Naive thymus-derived CD4-positive, alpha-beta T cell (primary cell): ENCODE measurements around the gene PCNX1. TPM values are rescaled to one million over a fixed set of nuclear protein-coding genes. Genes with fewer than 3 reads are reported as not detected.
"Not testable (repeated sequence)": the region's sequence is repeated elsewhere in the genome, so short reads cannot be mapped to it uniquely, and the experiment has no call there.

ENCODE experiments used
- ATAC-seq: fragments of 150-1000 bp; cut with Tn5 transposase; 2 replicates; pipeline ENCODE4 v1.10.0; 2021; ENCODE audit warnings: mild to moderate bottlenecking, moderate library complexity
- CTCF ChIA-PET: fragments of 350-600 bp; sonication (Branson Sonifier 250); formaldehyde crosslinking; loops from one replicate; lab custom pipeline; 2021; ENCODE audit warnings: antibody characterized with exemption; lab: Charles Lee
- POLR2A ChIA-PET: fragments of 350-600 bp; sonication (Branson Sonifier 250); formaldehyde crosslinking; loops from one replicate; lab custom pipeline; 2021; ENCODE audit warnings: antibody characterized with exemption, inconsistent platforms; lab: Charles Lee
- DNase-seq, 9 donors: peaks; one replicate each; pipeline versions ENCODE4 v3.0.0 to v3.0.0-alpha.2; 2020 to 2022; ENCODE audit warnings: mixed read lengths in 1 of 9
- H3K27ac ChIP-seq: one replicate; pipeline ENCODE4 v1.7.0; 2013; ENCODE audit warnings: mild to moderate bottlenecking, low read depth, low read length, moderate library complexity
- H3K27me3 ChIP-seq, 2 donors: one replicate each; pipeline ENCODE4 v1.7.0; 2013; ENCODE audit warnings: low read length in 2 of 2, mild to moderate bottlenecking in 2 of 2, moderate library complexity in 2 of 2; ENCODE audit not compliant: control insufficient read depth in 2 of 2, insufficient read depth in 2 of 2
- H3K36me3 ChIP-seq, 3 experiments: 1 replicate in 2 of 3; 2 replicates in 1 of 3; pipeline ENCODE4 v1.7.0; 2013; ENCODE audit warnings: low read length in 3 of 3, mild to moderate bottlenecking in 3 of 3, moderate library complexity in 1 of 3; ENCODE audit not compliant: insufficient read depth in 3 of 3, control insufficient read depth in 2 of 3
- H3K4me1 ChIP-seq, 2 donors: one replicate each; pipeline ENCODE4 v1.7.0; 2013; ENCODE audit warnings: low read length in 2 of 2, mild to moderate bottlenecking in 2 of 2, moderate library complexity in 1 of 2; ENCODE audit not compliant: control insufficient read depth in 2 of 2, insufficient read depth in 2 of 2
- H3K4me3 ChIP-seq: 2 replicates; pipeline ENCODE4 v1.7.0; 2013; ENCODE audit warnings: mild to moderate bottlenecking, low read length
- H3K9me3 ChIP-seq, 3 experiments: 1 replicate in 2 of 3; 2 replicates in 1 of 3; pipeline ENCODE4 v1.7.0; 2013; ENCODE audit warnings: low read length in 3 of 3; ENCODE audit not compliant: control insufficient read depth in 2 of 3
- H3K27ac Mint-ChIP-seq, 9 donors: one replicate each; pipeline ENCODE4 v1.8.0; 2020 to 2022; ENCODE audit warnings: mixed read lengths in 9 of 9, mild to moderate bottlenecking in 8 of 9, moderate library complexity in 5 of 9, inconsistent platforms in 2 of 9
- H3K27me3 Mint-ChIP-seq, 5 donors: one replicate each; pipeline ENCODE4 v1.8.0; 2021 to 2022; ENCODE audit warnings: mixed read lengths in 5 of 5, mild to moderate bottlenecking in 1 of 5
- H3K36me3 Mint-ChIP-seq, 5 donors: one replicate each; pipeline ENCODE4 v1.8.0; 2020 to 2022; ENCODE audit warnings: mixed read lengths in 5 of 5, mild to moderate bottlenecking in 3 of 5, inconsistent platforms in 1 of 5
- H3K4me1 Mint-ChIP-seq, 7 donors: one replicate each; pipeline ENCODE4 v1.8.0; 2020 to 2022; ENCODE audit warnings: mixed read lengths in 7 of 7, mild to moderate bottlenecking in 3 of 7, inconsistent platforms in 1 of 7
- H3K4me3 Mint-ChIP-seq, 10 donors: one replicate each; pipeline ENCODE4 v1.8.0; 2020 to 2022; ENCODE audit warnings: mild to moderate bottlenecking in 10 of 10, mixed read lengths in 10 of 10, moderate library complexity in 6 of 10, inconsistent platforms in 2 of 10
- H3K9me3 Mint-ChIP-seq, 11 donors: one replicate each; pipeline ENCODE4 v1.8.0; 2020 to 2022; ENCODE audit warnings: mixed read lengths in 11 of 11, mild to moderate bottlenecking in 4 of 11, inconsistent platforms in 1 of 11, moderate library complexity in 1 of 11
- intact Hi-C, 2 donors: fragments of 100-400 bp; cut with micrococcal nuclease; formaldehyde crosslinking; loops; one replicate each; pipeline ENCODE4 v1.15.1; 2023
- polyA plus RNA-seq, 2 donors: library from polyadenylated mRNA; unstranded; fragments of 300-500 nt; fragmentation: Illumina TruSeq; gene quantifications; one replicate each; pipeline ENCODE4 v1.2.3, GENCODE V29; 2021
- total RNA-seq, 6 experiments: library from RNA in 5 of 6; stranded (reverse) in 5 of 6; gene quantifications; 1 replicate in 5 of 6; 2 replicates in 1 of 6; pipeline ENCODE4 v1.2.3 and lab custom pipeline; 2021 to 2026

Gene PCNX1
- total and polyA plus RNA-seq, 7 experiments from 2014 or later, result 11.2 to 114 (median 111) TPM

GRCh38 chr14:70871863-70872677 lies 35.2 kb upstream of the PCNX1 start:
- peak overlapping the region; percentile 61 for H3K4me3 ChIP-seq
- Mint-ChIP-seq H3K4me3 (peak overlapping the region; percentile 68 to 86 (median 82)), H3K9me3 (peaks cover 0 to 28% (median 12%) of the 10 kb centered on the region in 11 donors), H3K4me1 (peaks cover 6 to 25% (median 15%) of the 10 kb centered on the region in 7 donors), H3K36me3 (peaks cover 0 to 17% (median 5%) of the 10 kb centered on the region in 5 donors), H3K27ac (peak overlapping the region; percentile 82 to 97 (median 92)), H3K27me3 (no peaks in the 10 kb centered on the region)
- ChIA-PET POLR2A (interaction anchor here (0.6 to 1.4 kb wide), 11 partner anchors 11 to 280 kb away, joined by 3 to 9 read pairs (median 4); partner anchors contain the start of gene PCNX1), CTCF (interaction anchor here (0.6 to 2.1 kb wide), 7 partner anchors 21 to 100 kb away, joined by 3 to 13 read pairs (median 3); partner anchors contain the start of gene PCNX1)
- no peaks in the 10 kb centered on the region for H3K27me3 ChIP-seq
- DNase-seq, result peak in 5 of 9 donors; percentile 27 to 45 (median 32)
- ATAC-seq, result peak; percentile 68
- H3K9me3 ChIP-seq, result peaks cover 0 to 12% (median 0%) of the 10 kb centered on the region in 3 experiments
- no peaks in the 10 kb centered on the region for H3K36me3 ChIP-seq
- peaks cover 11 to 16% of the 10 kb centered on the region in 2 donors for H3K4me1 ChIP-seq
- H3K27ac ChIP-seq, result peak overlapping the region; percentile 69
- intact Hi-C loops, result loop anchor here in 1 of 2 donors (1.0 to 2.0 kb wide), 2 partner anchors 14 to 35 kb away; partner anchors contain the start of gene PCNX1

- Histone ChIP-seq H3K9me3 (peaks cover 0 to 12% (median 0%) of the 10 kb centered on the region in 3 experiments), H3K4me3 (peak overlapping the region; percentile 61), H3K27ac (peak overlapping the region; percentile 69), H3K36me3 (no peaks in the 10 kb centered on the region), H3K4me1 (peaks cover 11 to 16% of the 10 kb centered on the region in 2 donors), H3K27me3 (no peaks in the 10 kb centered on the region)
- peak overlapping the region; percentile 82 to 97 (median 92) for H3K27ac Mint-ChIP-seq
- POLR2A ChIA-PET, result interaction anchor here (0.9 to 1.4 kb wide), 6 partner anchors 10 to 81 kb away, joined by 3 to 9 read pairs (median 4); partner anchors contain the start of gene PCNX1
- peaks cover 0 to 26% (median 11%) of the 10 kb centered on the region in 11 donors for H3K9me3 Mint-ChIP-seq
- H3K36me3 Mint-ChIP-seq, result peaks cover 0 to 17% (median 5%) of the 10 kb centered on the region in 5 donors
- no peaks in the 10 kb centered on the region for H3K27me3 Mint-ChIP-seq
- intact Hi-C loops, result loop anchor here (1.0 to 2.0 kb wide), 7 partner anchors 14 to 100 kb away; partner anchors contain the start of gene PCNX1 (in 2 of the 2)
- peaks cover 6 to 25% (median 15%) of the 10 kb centered on the region in 7 donors for H3K4me1 Mint-ChIP-seq
- ATAC-seq (no peak), DNase-seq (no peak)
- CTCF ChIA-PET, result interaction anchor here (1.0 to 2.6 kb wide), 7 partner anchors 20 to 100 kb away, joined by 3 to 13 read pairs (median 3); partner anchors contain the start of gene PCNX1
- peak overlapping the region; percentile 68 to 86 (median 82) for H3K4me3 Mint-ChIP-seq
Observed at GRCh38 chr14:70872678-70873020, 34.6 kb upstream of the PCNX1 start.

GRCh38 chr14:70873627-70874026 lies 33.6 kb upstream of the PCNX1 start:
- Histone ChIP-seq H3K4me3 (no peak overlapping the region), H3K27me3 (no peaks in the 10 kb centered on the region), H3K4me1 (peaks cover 11 to 16% of the 10 kb centered on the region in 2 donors), H3K27ac (no peak overlapping the region), H3K9me3 (peaks cover 0 to 12% (median 0%) of the 10 kb centered on the region in 3 experiments), H3K36me3 (no peaks in the 10 kb centered on the region)
- Mint-ChIP-seq H3K27ac (peak overlapping the region in 6 of 9 donors; percentile 4 to 97 (median 39)), H3K9me3 (peaks cover 0 to 23% (median 8%) of the 10 kb centered on the region in 11 donors), H3K4me3 (peak overlapping the region in 3 of 10 donors; percentile 2 to 68 (median 33)), H3K4me1 (peaks cover 6 to 25% (median 15%) of the 10 kb centered on the region in 7 donors), H3K27me3 (no peaks in the 10 kb centered on the region), H3K36me3 (peaks cover 0 to 16% (median 5%) of the 10 kb centered on the region in 5 donors)
- intact Hi-C loops, result loop anchor here (1.0 to 2.0 kb wide), 6 partner anchors 14 to 99 kb away; partner anchors contain the start of gene PCNX1 (in 2 of the 2)
- ChIA-PET POLR2A (interaction anchor here (0.6 to 1.2 kb wide), 3 partner anchors 34 to 82 kb away, joined by 3 to 4 read pairs (median 4); partner anchors contain the start of gene PCNX1), CTCF (interaction anchor here (0.7 to 2.6 kb wide), 7 partner anchors 14 to 130 kb away, joined by 3 to 13 read pairs (median 3); partner anchors contain the start of gene PCNX1)
- ATAC-seq (peak; percentile 74), DNase-seq (peak in 3 of 9 donors; percentile 19 to 30 (median 30))

- H3K9me3 Mint-ChIP-seq, ATAC-seq, POLR2A ChIA-PET, H3K27me3 Mint-ChIP-seq, CTCF ChIA-PET, intact Hi-C loops, H3K27ac ChIP-seq, H3K9me3 ChIP-seq, H3K27me3 ChIP-seq, H3K36me3 Mint-ChIP-seq, H3K36me3 ChIP-seq, H3K4me3 Mint-ChIP-seq, H3K4me3 ChIP-seq, DNase-seq: not testable (repeated sequence)
- peaks cover 11 to 16% of the 10 kb centered on the region in 2 donors for H3K4me1 ChIP-seq
- peak overlapping the region in 1 of 9 donors; percentile 32 for H3K27ac Mint-ChIP-seq
- H3K4me1 Mint-ChIP-seq, result peaks cover 6 to 32% (median 15%) of the 10 kb centered on the region in 7 donors
Observed at GRCh38 chr14:70875811-70876460, 31.3 kb upstream of the PCNX1 start.

GRCh38 chr14:70879448-70879847 lies 27.8 kb upstream of the PCNX1 start:
- H3K4me3 ChIP-seq, result no peak overlapping the region
- no peak overlapping the region for H3K27ac ChIP-seq
- ATAC-seq (no peak), DNase-seq (no peak)
- no peak overlapping the region for H3K27ac Mint-ChIP-seq
- no peaks in the 10 kb centered on the region for H3K9me3 ChIP-seq
- peaks cover 0 to 5% (median 0%) of the 10 kb centered on the region in 5 donors for H3K36me3 Mint-ChIP-seq
- H3K4me1 Mint-ChIP-seq, result peaks cover 19 to 40% (median 26%) of the 10 kb centered on the region in 7 donors
- H3K27me3 ChIP-seq, result no peaks in the 10 kb centered on the region
- ChIA-PET CTCF (no interaction called here), POLR2A (interaction anchor here (0.6 to 1.1 kb wide), 2 partner anchors 10 to 197 kb away, joined by 3 to 4 read pairs; no protein-coding TSS in a partner anchor)
- no peaks in the 10 kb centered on the region for H3K27me3 Mint-ChIP-seq
- H3K4me3 Mint-ChIP-seq, result no peak overlapping the region
- H3K9me3 Mint-ChIP-seq, result peaks cover 0 to 1% (median 0%) of the 10 kb centered on the region in 11 donors
- H3K4me1 ChIP-seq, result peaks cover 15 to 17% of the 10 kb centered on the region in 2 donors
- no peaks in the 10 kb centered on the region for H3K36me3 ChIP-seq
- intact Hi-C loops, result no loop called here

GRCh38 chr14:70880888-70881287 lies 26.4 kb upstream of the PCNX1 start:
- DNase-seq, intact Hi-C loops, H3K9me3 ChIP-seq, H3K27me3 ChIP-seq, H3K27me3 Mint-ChIP-seq, H3K27ac ChIP-seq, H3K9me3 Mint-ChIP-seq, ATAC-seq, H3K36me3 Mint-ChIP-seq, H3K4me3 ChIP-seq, POLR2A ChIA-PET, H3K4me3 Mint-ChIP-seq, H3K36me3 ChIP-seq, CTCF ChIA-PET: not testable (repeated sequence)
- peaks cover 30 to 32% of the 10 kb centered on the region in 2 donors for H3K4me1 ChIP-seq
- Mint-ChIP-seq H3K27ac (peak overlapping the region in 1 of 9 donors; percentile 14), H3K4me1 (peaks cover 27 to 51% (median 40%) of the 10 kb centered on the region in 7 donors)
